HG03108 (cell line): Measurements from ENCODE around the gene PDXDC1.
"Not testable (repeated sequence)": the region's sequence is repeated elsewhere in the genome, so short reads cannot be mapped to it uniquely, and the experiment has no call there.

Experiments used
- ATAC-seq: cut with Tn5 transposase; IDR thresholded peaks from one replicate; pipeline ENCODE4 v1.9.1; 2021; ENCODE audit warnings: moderate library complexity; ENCODE audit not compliant: unreplicated experiment

PDXDC1 gene

GRCh38 chr16:15034266-15035162 is 59.7 kb downstream of the PDXDC1 start:
- ATAC-seq: no peak

- ATAC-seq: no peak
These were observed 60.4 kb downstream of the PDXDC1 start for GRCh38 chr16:15035163-15035729.

GRCh38 chr16:15037003-15037402 is 62.2 kb downstream of the PDXDC1 start:
- ATAC-seq: no peak

GRCh38 chr16:15037745-15038144 is 62.9 kb downstream of the PDXDC1 start:
- ATAC-seq: no peak

GRCh38 chr16:15038689-15039088 is 63.9 kb downstream of the PDXDC1 start:
- no peak for ATAC-seq

- ATAC-seq: no peak
These were observed 66.6 kb downstream of the PDXDC1 start for GRCh38 chr16:15041271-15042004.

GRCh38 chr16:15043344-15043743 is 68.5 kb downstream of the PDXDC1 start:
- ATAC-seq: no peak

- ATAC-seq: no peak
These were observed 69.5 kb downstream of the PDXDC1 start for GRCh38 chr16:15044286-15044685.

- ATAC-seq: not testable (repeated sequence)
These were observed 70.4 kb downstream of the PDXDC1 start for GRCh38 chr16:15045270-15045669.

- no peak for ATAC-seq
These were observed 72.0 kb downstream of the PDXDC1 start for GRCh38 chr16:15046692-15047376.

- no peak for ATAC-seq
These were observed 74.9 kb downstream of the PDXDC1 start for GRCh38 chr16:15049581-15050180.

- not testable (repeated sequence) for ATAC-seq
These were observed 75.6 kb downstream of the PDXDC1 start for GRCh38 chr16:15050440-15050839.

- no peak for ATAC-seq
These were observed 76.6 kb downstream of the PDXDC1 start for GRCh38 chr16:15051387-15051951.

GRCh38 chr16:15052747-15053476 is 78.1 kb downstream of the PDXDC1 start:
- no peak for ATAC-seq

- no peak for ATAC-seq
These were observed 79.1 kb downstream of the PDXDC1 start for GRCh38 chr16:15053904-15054303.

- no peak for ATAC-seq
These were observed 79.7 kb downstream of the PDXDC1 start for GRCh38 chr16:15054357-15055140.

GRCh38 chr16:15055141-15056053 is 80.6 kb downstream of the PDXDC1 start:
- peak; percentile 64 for ATAC-seq
